ENCODE measurements around the gene TOMM5.
"Not testable (repeated sequence)": the region's sequence is repeated elsewhere in the genome, so short reads cannot be mapped to it uniquely, and the experiment has no call there.

TOMM5 gene

DNA sequence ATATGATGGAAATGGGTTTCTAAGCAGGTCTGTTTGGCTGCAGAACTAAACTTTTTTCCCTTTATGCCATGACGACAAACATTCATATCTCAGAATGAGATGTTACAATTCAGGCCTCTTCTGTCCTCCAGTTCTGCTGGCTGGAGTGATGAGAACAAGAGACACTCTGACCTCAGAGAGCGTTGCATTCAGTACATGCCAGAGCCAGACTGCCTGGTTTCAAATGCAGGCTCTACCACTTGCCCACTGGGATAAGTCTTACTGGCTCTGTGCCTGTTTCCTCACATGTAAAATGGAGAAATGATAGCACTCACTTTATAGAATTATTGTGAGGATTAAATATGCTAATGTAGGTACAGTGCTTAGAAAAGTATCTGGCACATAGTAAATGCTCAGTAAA is 24.8 kb upstream of the TOMM5 start:
- in situ Hi-C loops (cut with HindIII; ENCODE audit: low sequenced_read_pairs), result no loop called here

DNA sequence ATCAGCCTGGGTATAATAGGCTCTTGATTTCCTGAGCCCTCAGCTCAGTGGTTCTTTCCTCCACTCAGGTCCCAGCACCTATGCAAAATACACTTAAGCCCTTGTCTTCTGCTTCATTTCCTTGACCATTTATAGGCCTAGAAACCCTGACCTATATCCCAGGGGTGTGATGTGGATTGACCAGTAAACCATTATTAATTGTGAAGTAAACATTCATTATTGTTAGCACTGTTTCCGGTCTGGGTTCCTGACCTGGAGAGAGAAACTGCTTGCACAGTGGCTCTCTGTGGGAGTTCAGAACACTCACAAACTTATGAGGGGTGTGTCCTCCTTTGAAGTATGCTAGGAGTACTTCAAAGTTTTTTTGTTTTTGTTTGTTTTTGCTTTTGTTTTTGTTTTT is 19.6 kb upstream of the TOMM5 start:
- in situ Hi-C loops (cut with HindIII; ENCODE audit: low sequenced_read_pairs), result no loop called here

DNA sequence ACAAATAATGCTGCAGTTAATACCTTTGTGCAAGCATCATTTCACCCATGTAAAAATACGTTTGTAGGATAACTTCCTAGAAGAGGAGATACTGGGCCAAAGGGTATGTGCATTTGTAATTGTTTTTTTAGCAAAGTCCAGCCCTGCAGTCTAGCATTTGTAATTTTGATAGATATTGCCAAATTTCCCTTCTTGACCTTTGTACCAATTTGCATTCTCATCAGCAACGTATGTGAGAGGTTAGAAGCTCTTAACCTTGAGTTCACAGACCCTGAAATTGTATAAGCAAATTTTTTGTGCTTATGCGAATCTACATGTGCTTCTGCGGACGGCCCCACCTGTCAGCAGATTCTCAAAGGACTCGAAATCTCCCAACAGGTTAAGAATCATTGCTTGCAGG is 18.6 kb upstream of the TOMM5 start:
- in situ Hi-C loops (cut with HindIII; ENCODE audit: low sequenced_read_pairs), result no loop called here

GRCh38 chr9:37609735-37610397 is 17.5 kb upstream of the TOMM5 start:
- in situ Hi-C loops (cut with HindIII; ENCODE audit: low sequenced_read_pairs), result no loop called here

GRCh38 chr9:37608250-37608649 is 15.9 kb upstream of the TOMM5 start:
- in situ Hi-C loops (cut with HindIII; ENCODE audit: low sequenced_read_pairs), result no loop called here

- in situ Hi-C loops (cut with HindIII; ENCODE audit: low sequenced_read_pairs), result no loop called here
Measured at GRCh38 chr9:37604296-37604695, 11.9 kb upstream of the TOMM5 start.

GRCh38 chr9:37602817-37603216 is 10.4 kb upstream of the TOMM5 start:
- in situ Hi-C loops (cut with HindIII; ENCODE audit: low sequenced_read_pairs), result no loop called here

GRCh38 chr9:37602061-37602460 is 9.7 kb upstream of the TOMM5 start:
- in situ Hi-C loops (cut with HindIII; ENCODE audit: low sequenced_read_pairs), result not testable (repeated sequence)

DNA sequence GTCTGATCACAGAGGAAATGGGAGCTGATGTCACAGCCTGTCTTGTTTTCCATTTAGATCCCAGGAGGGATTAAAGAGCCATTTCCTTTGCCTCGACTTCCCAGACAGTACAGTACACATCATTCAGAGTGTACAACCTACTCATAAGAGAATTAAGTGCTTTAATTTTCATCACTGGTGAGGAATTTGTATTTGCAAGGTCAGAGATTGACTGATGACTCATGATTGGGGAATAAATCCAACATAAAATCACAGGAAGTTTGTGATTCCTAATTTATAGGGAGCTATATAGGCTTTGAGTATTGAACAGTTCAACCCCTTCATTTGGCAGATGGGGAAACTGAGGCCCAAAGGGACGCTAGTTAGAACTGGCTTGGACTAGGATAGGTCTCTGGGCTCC is 4.1 kb upstream of the TOMM5 start:
- in situ Hi-C loops (cut with HindIII; ENCODE audit: low sequenced_read_pairs), result no loop called here

GRCh38 chr9:37593883-37594448 is 1.6 kb upstream of the TOMM5 start:
- in situ Hi-C loops (cut with HindIII; ENCODE audit: low sequenced_read_pairs), result no loop called here

DNA sequence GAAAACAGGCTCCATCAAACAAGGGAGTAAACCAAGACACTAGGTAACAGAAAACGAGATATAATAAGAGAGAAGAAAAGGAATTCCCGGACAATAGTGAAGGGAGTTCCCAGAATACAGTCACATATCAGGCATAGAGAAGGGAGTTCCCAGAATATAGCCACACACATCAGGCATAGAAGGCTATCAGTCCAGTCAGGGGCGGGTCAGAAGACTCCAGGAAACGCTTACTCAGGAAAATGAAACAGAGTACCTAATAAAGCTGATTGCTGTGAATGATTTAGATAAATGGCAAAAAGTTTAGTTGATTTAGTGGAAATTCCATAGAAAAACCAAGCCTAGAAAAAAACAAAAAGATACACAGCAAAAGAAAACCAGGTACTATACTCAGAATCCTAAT is 4.9 kb downstream of the TOMM5 start:
- in situ Hi-C loops (cut with HindIII; ENCODE audit: low sequenced_read_pairs), result loop anchor here (10.0 kb wide), 1 partner anchor 57 kb away; no protein-coding TSS in a partner anchor

DNA sequence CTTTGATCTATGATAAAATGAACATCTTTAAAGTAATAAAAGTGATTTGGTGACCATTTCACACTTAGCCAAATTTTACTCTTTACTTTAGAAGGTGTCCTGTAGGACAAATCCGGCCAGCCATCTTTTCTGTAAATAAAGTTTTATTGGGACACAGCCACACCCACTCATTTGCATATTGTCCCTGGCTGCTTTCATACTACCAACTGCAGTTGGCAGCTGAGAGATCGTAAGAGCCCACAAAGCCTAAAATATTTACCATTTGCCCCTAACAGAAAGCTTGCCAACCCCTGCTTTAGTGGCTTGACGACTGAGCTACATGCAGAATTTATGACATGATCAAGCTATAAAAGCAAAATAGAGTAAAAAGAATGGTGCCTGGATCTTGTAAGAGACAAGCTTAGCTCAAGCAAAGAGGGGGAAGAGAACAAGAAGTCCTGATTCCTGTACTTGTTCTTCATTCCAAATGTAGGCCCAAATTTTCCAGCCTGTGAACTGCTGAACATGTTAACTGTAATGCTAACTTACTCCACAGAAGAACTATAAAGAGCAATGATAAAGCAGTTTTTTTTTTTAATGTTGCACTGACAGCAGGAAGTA is 8.8 kb downstream of the TOMM5 start:
- in situ Hi-C loops (cut with HindIII; ENCODE audit: low sequenced_read_pairs), result loop anchor here (10.0 kb wide), 1 partner anchor 61 kb away; no protein-coding TSS in a partner anchor

GRCh38 chr9:37582548-37583157 is 9.7 kb downstream of the TOMM5 start:
- in situ Hi-C loops (cut with HindIII; ENCODE audit: low sequenced_read_pairs), result loop anchor here (10.0 kb wide), 1 partner anchor 62 kb away; no protein-coding TSS in a partner anchor

DNA sequence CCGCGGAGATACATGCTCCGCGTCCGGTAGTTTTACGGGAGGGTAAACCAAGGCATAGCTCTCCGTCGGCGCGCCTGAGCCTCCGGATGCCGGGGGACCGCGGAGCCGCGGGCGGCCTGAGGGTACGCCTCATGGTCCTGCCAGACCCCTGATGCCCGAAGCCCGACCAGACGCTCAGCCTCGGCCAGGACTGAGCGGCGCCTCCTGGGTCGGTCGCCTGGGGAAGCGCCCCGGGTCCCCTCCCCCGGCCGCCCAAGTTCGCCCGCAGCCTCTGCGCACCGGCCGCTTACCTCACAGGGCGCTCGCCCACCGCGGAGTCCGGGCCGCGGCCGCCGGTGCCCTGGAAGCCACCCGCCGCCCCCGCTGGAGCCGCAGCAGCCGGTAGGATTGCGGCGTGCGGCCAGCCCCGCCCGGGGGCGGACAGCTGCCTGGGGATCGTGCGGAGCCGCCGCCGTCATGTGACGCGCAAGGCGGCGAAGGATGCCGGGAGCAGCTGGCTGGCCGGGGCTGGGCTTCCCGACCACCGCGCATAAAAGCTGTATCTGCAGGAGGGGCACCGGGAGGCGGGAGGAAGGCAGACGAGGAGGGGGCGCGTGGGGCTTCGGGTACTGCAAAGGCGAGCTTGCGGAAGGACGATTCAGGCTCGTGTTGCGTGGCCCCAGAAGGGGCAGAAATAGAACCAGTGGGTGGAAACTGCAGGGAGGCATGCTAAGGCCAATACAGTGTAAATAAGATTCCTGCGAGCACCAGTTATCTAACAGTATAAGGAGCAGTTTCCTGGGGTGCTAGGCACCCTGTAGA is 16.3 kb downstream of the TOMM5 start, which contains the start of gene FBXO10:
FBXO10 (minus strand) TSS at position 460 of the 801 bp plus-strand sequence. CDS start 34,612 bp downstream, outside the sequence.
- in situ Hi-C loops (cut with HindIII; ENCODE audit: low sequenced_read_pairs), result no loop called here

- in situ Hi-C loops (cut with HindIII; ENCODE audit: low sequenced_read_pairs), result no loop called here
Measured at GRCh38 chr9:37575511-37575914, 16.9 kb downstream of the TOMM5 start.

GRCh38 chr9:37575001-37575400 is 17.4 kb downstream of the TOMM5 start:
- in situ Hi-C loops (cut with HindIII; ENCODE audit: low sequenced_read_pairs), result no loop called here

DNA sequence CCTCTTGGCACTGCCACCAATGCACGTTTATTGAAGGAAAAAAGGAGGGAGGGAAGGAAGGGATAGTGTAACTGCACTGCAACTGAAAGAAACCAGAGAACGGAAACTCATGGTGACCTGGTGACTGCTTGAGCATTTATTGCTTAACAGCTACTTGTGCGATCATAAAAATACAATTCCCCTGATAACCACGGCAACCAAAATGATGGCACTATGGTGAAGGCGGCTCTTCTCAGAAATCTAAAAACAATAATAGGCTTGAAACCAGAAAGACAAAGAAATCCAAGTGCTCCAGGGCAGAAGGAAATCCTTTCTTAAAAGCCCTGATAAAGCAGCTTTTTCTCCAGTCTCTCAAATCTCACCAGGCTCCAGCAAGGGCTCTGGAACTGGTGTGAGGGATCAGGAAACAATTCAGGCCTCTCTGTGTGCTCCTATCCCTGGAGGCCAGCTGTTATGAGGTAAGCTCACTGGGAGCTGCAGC is 18.1 kb downstream of the TOMM5 start:
- in situ Hi-C loops (cut with HindIII; ENCODE audit: low sequenced_read_pairs), result no loop called here

GRCh38 chr9:37571282-37571681 is 21.1 kb downstream of the TOMM5 start:
- in situ Hi-C loops (cut with HindIII; ENCODE audit: low sequenced_read_pairs), result no loop called here

DNA sequence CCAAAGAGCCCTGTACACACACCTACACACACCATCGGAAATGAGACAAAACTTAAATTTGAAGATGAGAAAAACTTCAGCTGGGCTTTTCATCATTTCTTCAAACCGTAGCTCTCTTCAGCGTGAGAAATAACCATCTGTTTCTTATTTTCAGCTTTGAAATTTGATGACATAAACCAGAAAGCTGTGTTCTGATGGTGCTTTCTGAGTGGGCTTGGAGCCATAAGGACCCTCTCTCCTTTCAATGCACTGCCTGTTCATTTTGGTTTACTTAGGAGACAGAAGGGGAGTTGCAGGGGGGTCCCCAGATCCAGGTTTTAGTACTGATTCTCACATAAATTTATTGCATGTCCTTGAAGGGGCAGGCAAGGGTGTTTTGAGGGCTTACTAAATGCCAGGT is 25.7 kb downstream of the TOMM5 start:
- in situ Hi-C loops (cut with HindIII; ENCODE audit: low sequenced_read_pairs), result no loop called here

- in situ Hi-C loops (cut with HindIII; ENCODE audit: low sequenced_read_pairs), result no loop called here
Measured at GRCh38 chr9:37565661-37566618, 26.5 kb downstream of the TOMM5 start.
